Naive thymus-derived CD8-positive, alpha-beta T cell (primary cell): ENCODE results near the gene NCAPD3. TPM values are rescaled to one million over a fixed set of nuclear protein-coding genes. Genes with fewer than 3 reads are reported as not detected.
A peak's percentile ranks its signal among the peaks of the same experiment; 100 is the strongest.

Experiments used
- ATAC-seq, 2 donors: fragments of 150-1000 bp; cut with Tn5 transposase in 1 of 2; sonication (Bioruptor Pico), chemical (Tn5 transposase) in 1 of 2; 1 replicate in 1 of 2; 2 replicates in 1 of 2; pipeline ENCODE4 v1.10.0; 2021; ENCODE audit warnings: mild to moderate bottlenecking in 2 of 2, moderate library complexity in 2 of 2
- POLR2A ChIA-PET: fragments of 350-600 bp; sonication (Branson Sonifier 250); formaldehyde crosslinking; loops from one replicate; lab custom pipeline; 2021; ENCODE audit warnings: antibody characterized with exemption; lab: Charles Lee
- DNase-seq, 10 donors: peaks; one replicate each; pipeline versions ENCODE4 v3.0.0 to v3.0.0-alpha.2; 2020 to 2022
- H3K27ac Mint-ChIP-seq, 10 donors: one replicate each; pipeline ENCODE4 v1.8.0; 2020 to 2022; ENCODE audit warnings: mild to moderate bottlenecking in 10 of 10, mixed read lengths in 10 of 10, moderate library complexity in 4 of 10, inconsistent platforms in 1 of 10
- H3K27me3 Mint-ChIP-seq, 5 donors: one replicate each; pipeline ENCODE4 v1.8.0; 2021 to 2022; ENCODE audit warnings: mixed read lengths in 5 of 5
- H3K36me3 Mint-ChIP-seq, 3 donors: one replicate each; pipeline ENCODE4 v1.8.0; 2020 to 2022; ENCODE audit warnings: mixed read lengths in 3 of 3, mild to moderate bottlenecking in 2 of 3, inconsistent platforms in 1 of 3
- H3K4me1 Mint-ChIP-seq, 4 donors: one replicate each; pipeline ENCODE4 v1.8.0; 2021 to 2022; ENCODE audit warnings: mixed read lengths in 4 of 4
- H3K4me3 Mint-ChIP-seq, 10 donors: one replicate each; pipeline ENCODE4 v1.8.0; 2020 to 2022; ENCODE audit warnings: mild to moderate bottlenecking in 10 of 10, mixed read lengths in 10 of 10, moderate library complexity in 6 of 10, inconsistent platforms in 1 of 10
- H3K9me3 Mint-ChIP-seq, 9 donors: one replicate each; pipeline ENCODE4 v1.8.0; 2020 to 2022; ENCODE audit warnings: mixed read lengths in 9 of 9, mild to moderate bottlenecking in 3 of 9, inconsistent platforms in 1 of 9, moderate library complexity in 1 of 9
- polyA plus RNA-seq, 3 donors: library from polyadenylated mRNA; unstranded; fragments of 300-500 nt; fragmentation: Illumina TruSeq; gene quantifications; one replicate each; pipeline ENCODE4 v1.2.3, GENCODE V29; 2021
- total RNA-seq, 8 experiments: library from RNA in 2 of 8; stranded (reverse) in 2 of 8; gene quantifications; one replicate each; pipeline ENCODE4 v1.2.3 and lab custom pipeline; 2021 to 2026

NCAPD3 gene
- total and polyA plus RNA-seq, 5 experiments from 2014 or later = 11.2 to 43.5 (median 16.5) TPM

DNA sequence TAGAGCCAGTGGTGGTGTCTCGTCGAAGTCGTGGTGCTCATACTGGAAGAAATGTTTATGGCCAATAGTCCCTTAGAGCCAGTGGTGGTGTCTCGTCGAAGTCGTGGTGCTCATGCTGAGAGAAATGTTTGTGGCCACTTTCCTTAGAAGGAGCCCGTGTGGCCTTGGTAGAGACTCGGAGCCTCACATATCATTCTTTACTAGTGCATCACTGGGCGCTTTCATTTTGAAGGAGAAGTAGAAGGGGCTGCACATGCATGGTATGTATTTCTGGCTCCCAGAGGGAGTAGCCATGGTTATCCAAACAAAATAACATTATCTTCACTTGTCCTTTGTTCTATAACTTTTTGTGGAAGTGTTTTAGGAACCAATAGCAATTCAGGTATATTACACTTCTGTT lies 85.4 kb downstream of the NCAPD3 start:
- POLR2A ChIA-PET = no interaction called here
- peaks cover 2 to 9% (median 2%) of the 10 kb centered on the region in 4 donors for H3K4me1 Mint-ChIP-seq
- peaks cover 0 to 6% (median under 1%) of the 10 kb centered on the region in 9 donors for H3K9me3 Mint-ChIP-seq
- DNase-seq = no peak
- peaks cover 0 to 4% (median 0%) of the 10 kb centered on the region in 3 donors for H3K36me3 Mint-ChIP-seq
- peaks cover 0 to 3% (median 0%) of the 10 kb centered on the region in 5 donors for H3K27me3 Mint-ChIP-seq
- ATAC-seq = no peak
- no peak overlapping the region for H3K4me3 Mint-ChIP-seq
- no peak overlapping the region for H3K27ac Mint-ChIP-seq

DNA sequence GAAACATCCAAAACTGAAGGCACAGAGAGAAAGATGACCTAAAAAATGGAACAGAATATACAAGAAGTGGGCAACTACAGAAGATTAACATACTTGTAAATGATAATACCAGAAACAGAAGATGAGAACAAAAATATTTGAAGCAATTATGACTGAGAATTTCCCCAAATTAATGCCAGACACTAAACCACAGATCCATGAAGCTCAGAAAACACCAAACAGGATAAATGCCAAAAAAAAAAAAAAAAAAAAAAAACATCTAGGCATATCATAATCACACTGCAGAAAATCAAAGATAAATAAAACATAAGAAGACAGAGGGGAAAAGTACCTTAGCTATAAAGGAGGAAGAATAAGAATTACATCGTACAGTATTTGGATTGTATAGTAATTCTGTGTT lies 89.6 kb downstream of the NCAPD3 start:
- ATAC-seq (no peak), DNase-seq (no peak)
- H3K27ac Mint-ChIP-seq = no peak overlapping the region
- H3K9me3 Mint-ChIP-seq = peaks cover 0 to 27% (median 23%) of the 10 kb centered on the region in 9 donors
- H3K4me1 Mint-ChIP-seq = peaks cover 0 to 3% (median under 1%) of the 10 kb centered on the region in 4 donors
- H3K36me3 Mint-ChIP-seq = peaks cover 7 to 30% (median 19%) of the 10 kb centered on the region in 3 donors
- H3K27me3 Mint-ChIP-seq = peaks cover 0 to 3% (median 0%) of the 10 kb centered on the region in 5 donors
- no peak overlapping the region for H3K4me3 Mint-ChIP-seq
- POLR2A ChIA-PET = no interaction called here

DNA sequence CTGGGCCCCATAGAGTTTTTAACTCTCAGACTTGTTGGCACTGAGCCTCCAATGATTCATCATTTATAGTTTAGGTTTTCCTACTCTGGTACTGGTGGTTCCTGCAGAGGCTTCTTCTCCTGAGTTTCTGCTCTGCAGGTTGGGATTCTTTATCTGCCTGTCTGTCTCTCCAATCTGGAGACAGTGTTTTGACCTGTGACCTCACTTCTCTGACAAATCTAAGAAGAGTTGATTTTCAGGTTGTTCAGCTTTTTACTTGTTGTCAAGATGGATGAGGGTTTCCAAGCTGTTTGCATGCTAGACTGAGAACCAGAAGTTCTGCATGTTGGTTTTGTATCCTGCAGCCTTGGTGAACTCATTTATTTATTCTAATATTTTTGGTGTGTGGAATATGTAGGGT lies 91.0 kb downstream of the NCAPD3 start:
- POLR2A ChIA-PET = no interaction called here
- ATAC-seq (no peak), DNase-seq (no peak)
- no peak overlapping the region for H3K27ac Mint-ChIP-seq
- no peaks in the 10 kb centered on the region for H3K4me1 Mint-ChIP-seq
- H3K9me3 Mint-ChIP-seq = peaks cover 0 to 27% (median 23%) of the 10 kb centered on the region in 9 donors
- no peak overlapping the region for H3K4me3 Mint-ChIP-seq
- H3K27me3 Mint-ChIP-seq = peaks cover 0 to 3% (median 0%) of the 10 kb centered on the region in 5 donors
- peaks cover 10 to 31% (median 19%) of the 10 kb centered on the region in 3 donors for H3K36me3 Mint-ChIP-seq

DNA sequence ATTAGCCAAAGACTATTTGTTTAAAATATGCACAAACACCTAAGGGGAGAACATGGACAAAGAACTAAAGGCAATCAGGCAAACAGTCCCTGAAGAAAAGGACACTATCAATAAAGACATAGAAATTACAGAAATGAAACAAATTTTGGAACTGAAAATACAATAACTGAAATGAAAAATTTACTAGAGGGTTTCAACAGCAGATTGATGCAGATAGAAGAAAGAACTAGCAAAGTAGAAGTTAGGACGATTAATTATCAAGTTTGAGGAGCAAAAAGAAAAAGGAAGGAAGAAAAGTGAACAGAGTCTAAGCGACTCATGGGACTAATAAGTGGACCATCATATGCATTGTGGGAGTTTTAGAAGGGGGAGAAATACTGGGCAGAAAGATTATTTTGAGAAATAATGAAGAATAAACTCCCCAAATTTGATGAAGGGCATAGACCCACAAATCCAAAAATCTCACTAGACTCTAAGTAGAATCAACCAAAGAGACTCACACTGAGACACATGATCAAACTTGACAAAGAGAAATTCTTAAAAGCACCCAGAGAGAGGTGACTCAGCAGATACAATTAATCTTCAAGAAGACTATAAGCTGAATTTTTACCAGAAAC lies 92.0 kb downstream of the NCAPD3 start:
- peaks cover 0 to 6% (median 0%) of the 10 kb centered on the region in 5 donors for H3K27me3 Mint-ChIP-seq
- no peak overlapping the region for H3K4me3 Mint-ChIP-seq
- DNase-seq = no peak
- no peak for ATAC-seq
- peaks cover 0 to 27% (median 23%) of the 10 kb centered on the region in 9 donors for H3K9me3 Mint-ChIP-seq
- peaks cover 10 to 31% (median 19%) of the 10 kb centered on the region in 3 donors for H3K36me3 Mint-ChIP-seq
- H3K4me1 Mint-ChIP-seq = peaks cover 0 to 2% (median under 1%) of the 10 kb centered on the region in 4 donors
- H3K27ac Mint-ChIP-seq = peak overlapping the region in 1 of 10 donors; percentile 2
- POLR2A ChIA-PET = no interaction called here

GRCh38 chr11:134126217-134126822 lies 97.4 kb downstream of the NCAPD3 start:
- Mint-ChIP-seq H3K36me3 (peaks cover 10 to 24% (median 23%) of the 10 kb centered on the region in 3 donors), H3K4me1 (peaks cover 8 to 30% (median 18%) of the 10 kb centered on the region in 4 donors), H3K27ac (no peak overlapping the region), H3K9me3 (peaks cover 0 to 16% (median 6%) of the 10 kb centered on the region in 9 donors), H3K27me3 (peaks cover 11 to 39% (median 29%) of the 10 kb centered on the region in 5 donors), H3K4me3 (no peak overlapping the region)
- DNase-seq = no peak
- no peak for ATAC-seq
- POLR2A ChIA-PET = no interaction called here

- Mint-ChIP-seq H3K4me1 (peaks cover 8 to 30% (median 18%) of the 10 kb centered on the region in 4 donors), H3K9me3 (peaks cover 0 to 8% (median 0%) of the 10 kb centered on the region in 9 donors), H3K36me3 (peaks cover 2 to 24% (median 24%) of the 10 kb centered on the region in 3 donors), H3K27me3 (peaks cover 11 to 39% (median 31%) of the 10 kb centered on the region in 5 donors), H3K4me3 (peak overlapping the region in 4 of 10 donors; percentile 24 to 73 (median 46)), H3K27ac (peak overlapping the region in 2 of 10 donors; percentile 35 to 68)
- ATAC-seq (no peak), DNase-seq (no peak)
- POLR2A ChIA-PET = no interaction called here
Observed at GRCh38 chr11:134125507-134125906, 98.3 kb downstream of the NCAPD3 start.

GRCh38 chr11:134124660-134125451 lies 98.9 kb downstream of the NCAPD3 start:
- peaks cover 0 to 26% (median 18%) of the 10 kb centered on the region in 3 donors for H3K36me3 Mint-ChIP-seq
- POLR2A ChIA-PET = no interaction called here

DNA sequence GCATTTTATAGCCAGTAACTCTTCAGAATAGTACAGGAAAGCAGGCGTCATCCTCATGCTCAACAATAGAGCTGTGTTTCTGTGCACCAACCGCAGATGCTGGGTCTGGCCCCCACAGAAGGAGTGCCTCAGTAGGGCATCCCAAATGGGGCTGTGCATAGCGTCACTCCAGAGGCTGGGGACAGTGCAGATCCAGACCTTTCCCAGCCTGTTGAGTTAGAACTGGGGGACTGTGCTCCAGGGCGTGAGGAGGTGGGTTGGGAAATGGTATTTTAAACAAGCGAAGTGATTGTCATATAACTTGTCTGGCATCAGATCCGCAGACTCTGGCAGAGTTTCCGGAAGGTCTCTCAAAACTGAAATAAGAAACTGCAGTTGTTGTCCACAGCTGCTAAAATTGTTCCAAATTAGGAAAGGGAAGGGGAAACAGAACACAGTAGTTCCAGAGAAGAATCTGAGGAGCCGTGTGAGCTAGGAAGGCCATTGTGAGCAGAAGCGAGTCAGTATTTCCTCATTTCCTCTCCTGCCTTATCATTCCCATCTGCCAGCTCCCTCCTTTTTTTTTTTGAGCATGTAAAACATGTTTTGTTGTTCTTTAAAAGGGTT lies 102.7 kb downstream of the NCAPD3 start:
- POLR2A ChIA-PET = no interaction called here
- Mint-ChIP-seq H3K4me3 (no peak overlapping the region), H3K36me3 (peaks cover 0 to 23% (median 21%) of the 10 kb centered on the region in 3 donors), H3K27me3 (peaks cover 11 to 39% (median 28%) of the 10 kb centered on the region in 5 donors), H3K27ac (no peak overlapping the region), H3K4me1 (peaks cover 9 to 23% (median 16%) of the 10 kb centered on the region in 4 donors), H3K9me3 (peaks cover 0 to 3% (median 0%) of the 10 kb centered on the region in 9 donors)
- no peak for ATAC-seq
- no peak for DNase-seq

More at GRCh38 chr11:134124660-134125451, 98.9 kb downstream of the NCAPD3 start:
- Mint-ChIP-seq H3K4me3 (peak overlapping the region in 9 of 10 donors; percentile 18 to 73 (median 37)), H3K27me3 (peaks cover 11 to 39% (median 31%) of the 10 kb centered on the region in 5 donors), H3K4me1 (peaks cover 8 to 30% (median 18%) of the 10 kb centered on the region in 4 donors), H3K27ac (peak overlapping the region in 1 of 10 donors; percentile 35), H3K9me3 (peaks cover 0 to 3% (median 0%) of the 10 kb centered on the region in 9 donors)
- DNase-seq = peak in 5 of 10 donors; percentile 2 to 19 (median 13)
- peak; percentile 51 to 72 for ATAC-seq

- H3K4me3 Mint-ChIP-seq = no peak overlapping the region
- H3K27me3 Mint-ChIP-seq = peaks cover 11 to 33% (median 22%) of the 10 kb centered on the region in 5 donors
- H3K4me1 Mint-ChIP-seq = peaks cover 7 to 15% (median 10%) of the 10 kb centered on the region in 4 donors
- peaks cover 0 to 3% (median 0%) of the 10 kb centered on the region in 9 donors for H3K9me3 Mint-ChIP-seq
- peaks cover 0 to 23% (median 21%) of the 10 kb centered on the region in 3 donors for H3K36me3 Mint-ChIP-seq
- no peak overlapping the region for H3K27ac Mint-ChIP-seq
- POLR2A ChIA-PET = no interaction called here
- DNase-seq (no peak), ATAC-seq (no peak)
Observed at GRCh38 chr11:134120143-134120850, 103.5 kb downstream of the NCAPD3 start.

- H3K4me1 Mint-ChIP-seq = peaks cover 3 to 6% (median 3%) of the 10 kb centered on the region in 4 donors
- peaks cover 0 to 22% (median 19%) of the 10 kb centered on the region in 3 donors for H3K36me3 Mint-ChIP-seq
- H3K9me3 Mint-ChIP-seq = peaks cover 0 to 3% (median 0%) of the 10 kb centered on the region in 9 donors
- H3K27me3 Mint-ChIP-seq = peaks cover 8 to 23% (median 18%) of the 10 kb centered on the region in 5 donors
- POLR2A ChIA-PET = no interaction called here
- DNase-seq (no peak), ATAC-seq (no peak)
- no peak overlapping the region for H3K27ac Mint-ChIP-seq
- H3K4me3 Mint-ChIP-seq = no peak overlapping the region
Observed at GRCh38 chr11:134119094-134119493, 104.7 kb downstream of the NCAPD3 start.

GRCh38 chr11:134118006-134118405 lies 105.8 kb downstream of the NCAPD3 start:
- peaks cover 3 to 15% (median 11%) of the 10 kb centered on the region in 5 donors for H3K27me3 Mint-ChIP-seq
- no peak overlapping the region for H3K27ac Mint-ChIP-seq
- no peak for DNase-seq
- H3K36me3 Mint-ChIP-seq = peaks cover 0 to 16% (median 13%) of the 10 kb centered on the region in 3 donors
- POLR2A ChIA-PET = no interaction called here
- peaks cover 0 to 6% (median 0%) of the 10 kb centered on the region in 4 donors for H3K4me1 Mint-ChIP-seq
- peak overlapping the region in 1 of 10 donors; percentile 46 for H3K4me3 Mint-ChIP-seq
- H3K9me3 Mint-ChIP-seq = peaks cover 0 to 3% (median 0%) of the 10 kb centered on the region in 9 donors
- no peak for ATAC-seq
